ENCODE results near the gene FBXO3.

- TF ChIP-seq MCM3 (IDR thresholded peaks at IDR 0.05) = no peak
- no peak for TF ChIP-seq ARNT (IDR thresholded peaks at IDR 0.05)
- TF ChIP-seq POLR2AphosphoS5 (IDR thresholded peaks at IDR 0.05; ENCODE audit: control insufficient read depth, insufficient read depth, low read depth, low read length) = no peak
- no peak for TF ChIP-seq RB1 (IDR thresholded peaks at IDR 0.05; ENCODE audit: low read depth)
- no peak for TF ChIP-seq SREBF2 (CRISPR knock-in tag; IDR thresholded peaks at IDR 0.05)
- TF ChIP-seq HDAC1 (IDR thresholded peaks at IDR 0.05) = no peak
- no peak for TF ChIP-seq CHD4 (IDR thresholded peaks at IDR 0.05; ENCODE audit: insufficient read depth, insufficient replicate concordance, low read depth, low read length, poor library complexity, severe bottlenecking)
- TF ChIP-seq RNF2 (IDR thresholded peaks at IDR 0.05) = no peak
- TF ChIP-seq SMAD1 (IDR thresholded peaks at IDR 0.05; ENCODE audit: low read depth, low read length, partially characterized antibody) = no peak
- no peak for TF ChIP-seq GABPB1 (CRISPR knock-in tag; IDR thresholded peaks at IDR 0.05)
- TF ChIP-seq NFRKB (IDR thresholded peaks at IDR 0.05; ENCODE audit: low read depth) = no peak
- no peak for TF ChIP-seq CTCF (IDR thresholded peaks at IDR 0.05 in 2 of 3, conservative IDR thresholded peaks at IDR 0.05 in 1 of 3; ENCODE audit: insufficient read depth in 2 of 3, low read depth in 1 of 3, low read length in 3 of 3)
- no peak for TF ChIP-seq FOXA1 (IDR thresholded peaks at IDR 0.05; ENCODE audit: borderline replicate concordance)
- no peak for TF ChIP-seq ZBTB7A (IDR thresholded peaks at IDR 0.05; ENCODE audit: borderline replicate concordance, control insufficient read depth, low read depth, low read length)
These were observed 39.7 kb downstream of the FBXO3 start for GRCh38 chr11:33734441-33735270.
